Aorta (tissue), 5 donors: ENCODE measurements around the gene PRKN. TPM values are rescaled to one million over a fixed set of nuclear protein-coding genes. Genes with fewer than 3 reads are reported as not detected.

Experiments
- ATAC-seq: fragments of 200-7000 bp; cut with Tn5 transposase; one replicate; pipeline ENCODE4 v1.9.1; 2022; ENCODE audit warnings: moderate library complexity; ENCODE audit not compliant: low FRiP score
- DNase-seq, 2 donors: peaks; one replicate each; pipeline ENCODE4 v3.0.0-alpha.2; 2020
- H3K27ac ChIP-seq, 2 donors: one replicate each; pipeline ENCODE4 v1.5.1; 2013; ENCODE audit warnings: low read length in 2 of 2, mild to moderate bottlenecking in 2 of 2, moderate library complexity in 2 of 2, control low read depth in 1 of 2, inconsistent platforms in 1 of 2, low read depth in 1 of 2
- H3K27me3 ChIP-seq, 2 donors: one replicate each; pipeline ENCODE4 v1.6.1; 2013; ENCODE audit warnings: control low read depth in 1 of 2, low read length in 1 of 2, mild to moderate bottlenecking in 1 of 2, moderate library complexity in 1 of 2; ENCODE audit not compliant: insufficient read depth in 2 of 2, control insufficient read depth in 1 of 2
- H3K36me3 ChIP-seq, 2 donors: one replicate each; pipeline ENCODE4 v1.6.1; 2013; ENCODE audit warnings: control low read depth in 1 of 2, low read length in 1 of 2, mild to moderate bottlenecking in 1 of 2; ENCODE audit not compliant: insufficient read depth in 2 of 2, control insufficient read depth in 1 of 2
- H3K4me1 ChIP-seq, 2 donors: one replicate each; pipeline ENCODE4 v1.6.1; 2013; ENCODE audit warnings: low read length in 2 of 2, control low read depth in 1 of 2, mild to moderate bottlenecking in 1 of 2, moderate library complexity in 1 of 2; ENCODE audit not compliant: insufficient read depth in 2 of 2, control insufficient read depth in 1 of 2
- H3K4me3 ChIP-seq, 2 donors: one replicate each; pipeline ENCODE4 v1.5.1; 2013; ENCODE audit warnings: low read length in 2 of 2, control low read depth in 1 of 2, mild to moderate bottlenecking in 1 of 2
- H3K9me3 ChIP-seq: one replicate; pipeline ENCODE4 v1.6.1; 2013; ENCODE audit warnings: mild to moderate bottlenecking, low read length; ENCODE audit not compliant: control insufficient read depth
- WGBS, 2 donors: extraction: QIAGEN DNeasy Blood & Tissue Kit; methylation state at CpG; one replicate each; pipeline ENCODE4 v1.1.7; 2013; 5-methylcytosine and 5-hydroxymethylcytosine counted together
- intact Hi-C, 2 donors: fragments of 100-400 bp; cut with DNase I; formaldehyde crosslinking; loops; one replicate each; pipeline versions ENCODE4 v1.14.2 to v1.15.0; 2022
- polyA plus RNA-seq, 2 donors: library from polyadenylated mRNA; stranded (reverse); fragments of 200-250 nt; gene quantifications; one replicate each; pipeline ENCODE4 v1.2.3, GENCODE V29; 2013
- total RNA-seq, 2 donors: library from RNA; stranded (reverse); fragmentation: NEBNext Ultra II Directional; extraction: Animal tissue kit (Norgen Biotek cat#: 25700); gene quantifications; one replicate each; pipeline ENCODE4 v1.2.1, GENCODE V29; 2021
- donor health status: healthy with polysubstance abuse.
- donor health status: Bipolar disorder and iron deficiency.
- donor health status: DM: no; HTN: no; CAD: no.
- donor health status: DM: no; HTN: no; CAD: no.
- donor health status: DM: yes; HTN: yes; CAD: no.

The PRKN gene
- total and polyA plus RNA-seq, 4 donors = 1.0 to 17.3 (median 5.7) TPM

DNA sequence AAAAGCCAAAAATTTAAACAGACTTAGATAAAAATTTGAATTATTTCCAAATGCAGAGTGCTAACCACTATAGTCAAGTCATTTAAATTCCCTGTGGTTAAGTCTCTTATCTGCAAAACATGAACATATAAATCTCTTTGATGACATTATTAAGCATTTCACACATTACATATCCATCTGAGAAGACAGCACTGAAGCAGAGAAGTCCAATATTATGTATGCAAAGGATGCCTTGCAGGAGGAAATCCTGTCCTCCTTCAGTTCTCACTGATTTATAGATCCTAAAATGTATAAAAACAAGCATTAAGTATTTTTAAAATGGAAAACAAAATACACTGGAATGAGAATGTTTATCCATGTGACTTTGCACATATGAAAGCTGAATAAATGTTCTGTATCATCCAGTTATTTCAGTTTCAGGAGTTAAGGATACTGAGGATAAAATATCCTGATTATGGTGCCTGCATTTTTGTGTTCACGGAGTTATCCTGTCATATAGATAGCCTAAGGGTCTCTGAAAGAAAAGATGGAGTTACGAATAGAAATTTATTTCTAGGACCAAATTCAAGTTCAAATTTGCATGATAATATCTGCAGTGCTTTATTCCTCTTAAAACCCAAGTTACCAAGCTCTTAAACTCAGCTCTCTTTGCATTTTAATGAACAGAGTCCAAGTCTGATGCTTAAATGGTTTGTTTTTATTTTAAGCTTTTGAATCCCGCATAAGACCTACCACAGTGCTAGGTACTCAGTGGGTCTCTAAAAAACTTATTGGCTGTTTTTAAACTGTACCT lies 145.4 kb downstream of the PRKN start:
- Histone ChIP-seq H3K9me3 (no peaks in the 10 kb centered on the region), H3K27me3 (no peaks in the 10 kb centered on the region), H3K36me3 (no peaks in the 10 kb centered on the region), H3K4me3 (no peak overlapping the region), H3K4me1 (peaks cover 4 to 5% of the 10 kb centered on the region in 2 donors), H3K27ac (no peak overlapping the region)
- intact Hi-C loops = no loop called here
- ATAC-seq (no peak), DNase-seq (no peak)
- 68 to 72% methylated on average over 3 of the region's 3 CpGs for WGBS, 2 donors

DNA sequence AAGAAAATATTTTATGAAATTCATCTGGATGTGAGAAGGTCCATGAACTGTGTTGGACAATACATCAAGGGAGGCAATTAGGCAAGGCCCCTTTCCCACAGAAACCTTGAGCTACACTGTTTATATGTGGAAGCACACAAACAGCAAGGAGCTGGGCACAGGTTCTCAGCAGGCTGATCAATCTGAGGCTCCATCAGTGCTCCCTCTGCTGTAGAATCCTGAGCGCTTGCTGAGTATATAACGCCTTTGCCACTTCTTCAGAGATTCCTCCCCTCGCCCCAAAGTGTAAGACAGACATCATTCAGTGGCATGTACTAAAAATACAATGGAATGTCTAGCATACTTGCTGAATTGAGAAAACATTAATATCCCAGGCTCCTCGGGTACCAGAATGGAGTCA lies 146.9 kb downstream of the PRKN start:
- no peaks in the 10 kb centered on the region for H3K36me3 ChIP-seq
- no peaks in the 10 kb centered on the region for H3K27me3 ChIP-seq
- WGBS, 2 donors = 40 to 44% methylated on average over 4 of the region's 4 CpGs
- ATAC-seq (no peak), DNase-seq (no peak)
- H3K9me3 ChIP-seq = no peaks in the 10 kb centered on the region
- no peak overlapping the region for H3K4me3 ChIP-seq
- peaks cover 4 to 5% of the 10 kb centered on the region in 2 donors for H3K4me1 ChIP-seq
- H3K27ac ChIP-seq = no peak overlapping the region
- intact Hi-C loops = no loop called here

DNA sequence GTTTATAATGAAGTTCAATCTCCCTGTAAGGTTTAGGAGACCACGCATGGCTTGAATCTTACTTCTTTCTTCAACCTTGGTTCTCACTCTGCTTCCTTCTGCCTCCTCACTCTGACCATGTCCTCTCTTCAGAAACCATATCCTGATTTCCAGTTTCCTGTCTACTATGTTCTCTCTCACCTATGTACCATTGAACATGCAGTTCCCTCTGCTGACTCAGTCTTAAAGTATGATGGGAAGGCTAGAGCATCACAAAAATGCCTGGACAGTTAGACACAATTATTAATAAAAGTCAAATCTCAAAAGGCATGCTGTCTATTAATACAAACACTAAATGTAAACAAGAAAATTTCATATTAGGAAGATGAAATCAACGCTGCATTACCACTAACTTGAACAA lies 151.6 kb downstream of the PRKN start:
- no peak overlapping the region for H3K27ac ChIP-seq
- WGBS, 2 donors = 97 to 98% methylated on average over 2 of the region's 2 CpGs
- H3K9me3 ChIP-seq = no peaks in the 10 kb centered on the region
- no peaks in the 10 kb centered on the region for H3K36me3 ChIP-seq
- DNase-seq = no peak
- no peak for ATAC-seq
- peaks cover 4 to 5% of the 10 kb centered on the region in 2 donors for H3K4me1 ChIP-seq
- H3K4me3 ChIP-seq = no peak overlapping the region
- no peaks in the 10 kb centered on the region for H3K27me3 ChIP-seq
- intact Hi-C loops = no loop called here

DNA sequence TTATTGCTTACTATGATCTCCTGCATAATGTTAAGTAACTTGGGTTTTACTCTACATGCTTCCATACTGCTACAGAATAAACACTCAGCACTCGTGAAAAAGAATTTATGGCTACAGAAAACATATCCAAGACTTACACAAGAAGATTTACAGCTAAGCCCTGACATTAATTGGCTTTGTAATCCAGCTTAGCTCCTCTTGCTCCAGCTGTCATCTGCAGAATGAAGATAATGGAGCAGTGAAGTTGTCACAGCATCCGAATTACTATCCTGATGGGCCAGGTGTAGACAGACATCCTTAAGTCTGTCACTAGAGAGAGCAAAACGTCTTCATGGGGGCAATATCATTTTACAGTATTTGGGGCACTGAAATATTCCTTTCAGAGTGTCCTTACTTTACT lies 155.3 kb downstream of the PRKN start:
- ATAC-seq (no peak), DNase-seq (no peak)
- Histone ChIP-seq H3K27me3 (no peaks in the 10 kb centered on the region), H3K9me3 (no peaks in the 10 kb centered on the region), H3K27ac (no peak overlapping the region), H3K4me3 (no peak overlapping the region), H3K36me3 (no peaks in the 10 kb centered on the region), H3K4me1 (no peaks in the 10 kb centered on the region)
- 26 to 35% methylated on average over 3 of the region's 3 CpGs for WGBS, 2 donors
- intact Hi-C loops = no loop called here

DNA sequence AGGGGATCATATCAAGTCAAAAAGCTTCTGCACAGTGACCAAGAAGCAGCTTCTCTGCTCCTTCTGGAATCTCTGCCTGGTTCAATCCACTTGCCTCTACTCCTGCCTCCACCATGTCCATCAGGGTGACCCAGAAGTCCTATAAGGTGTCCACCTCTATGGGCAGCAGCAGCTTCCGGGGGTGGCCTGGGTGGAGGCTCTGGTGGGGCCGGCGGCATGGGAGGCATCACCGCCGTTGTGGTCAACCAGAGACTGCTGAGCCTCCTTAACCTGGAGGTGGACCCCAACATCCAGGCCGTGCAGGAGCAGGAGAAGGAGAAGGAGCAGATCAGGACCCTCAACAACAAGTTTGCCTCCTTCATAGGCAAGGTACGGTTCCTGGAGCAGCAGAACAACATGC lies 159.3 kb downstream of the PRKN start:
- H3K27ac ChIP-seq = no peak overlapping the region
- no peaks in the 10 kb centered on the region for H3K4me1 ChIP-seq
- H3K27me3 ChIP-seq = no peaks in the 10 kb centered on the region
- WGBS, 2 donors = 96 to 97% methylated on average over 7 of the region's 7 CpGs
- H3K9me3 ChIP-seq = no peaks in the 10 kb centered on the region
- ATAC-seq (no peak), DNase-seq (no peak)
- H3K4me3 ChIP-seq = no peak overlapping the region
- intact Hi-C loops = no loop called here
- no peaks in the 10 kb centered on the region for H3K36me3 ChIP-seq

DNA sequence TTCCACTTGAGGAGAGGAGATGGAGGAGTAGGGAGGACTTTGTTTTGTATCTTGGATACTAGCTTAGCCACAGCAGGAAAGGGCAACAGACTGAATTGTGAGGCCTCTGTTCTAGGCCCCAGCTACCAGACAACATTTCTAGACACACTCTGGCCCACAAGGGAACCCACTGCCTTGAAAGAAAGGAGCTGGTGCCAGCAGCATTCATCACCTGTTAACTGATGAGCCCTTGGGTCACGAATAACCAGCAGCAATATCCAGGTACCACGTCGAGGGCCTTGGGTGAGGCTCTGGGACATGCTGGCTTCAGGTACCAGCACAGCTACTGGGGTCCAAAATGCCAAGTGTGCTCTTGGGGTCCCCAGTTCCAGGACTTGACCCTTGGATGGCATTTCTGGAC lies 165.5 kb downstream of the PRKN start:
- H3K36me3 ChIP-seq = no peaks in the 10 kb centered on the region
- WGBS, 2 donors = 92 to 95% methylated on average over 3 of the region's 3 CpGs
- DNase-seq (no peak), ATAC-seq (no peak)
- intact Hi-C loops = no loop called here
- H3K27me3 ChIP-seq = no peaks in the 10 kb centered on the region
- no peak overlapping the region for H3K4me3 ChIP-seq
- no peaks in the 10 kb centered on the region for H3K4me1 ChIP-seq
- no peak overlapping the region for H3K27ac ChIP-seq
- H3K9me3 ChIP-seq = no peaks in the 10 kb centered on the region

DNA sequence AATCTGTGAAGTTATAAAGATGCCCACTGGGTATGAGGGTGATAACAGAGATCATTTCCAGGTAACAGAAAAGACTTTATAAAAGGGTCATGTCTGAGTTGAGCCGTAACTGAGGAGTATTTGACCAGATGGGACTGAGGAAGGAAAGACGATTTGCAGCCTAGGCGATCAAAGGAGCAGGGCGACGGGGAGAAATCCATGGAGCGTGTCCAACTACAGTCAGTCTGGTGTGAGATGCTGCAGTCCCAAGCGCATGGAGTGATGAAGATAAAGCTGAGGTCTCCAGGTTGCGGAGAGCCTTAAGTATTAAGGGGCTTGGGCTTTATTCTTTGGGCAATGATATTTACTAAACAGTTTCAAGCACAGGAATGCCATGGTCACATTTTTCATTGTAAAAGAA lies 166.7 kb downstream of the PRKN start:
- no peaks in the 10 kb centered on the region for H3K27me3 ChIP-seq
- intact Hi-C loops = no loop called here
- H3K9me3 ChIP-seq = no peaks in the 10 kb centered on the region
- DNase-seq = no peak
- no peaks in the 10 kb centered on the region for H3K36me3 ChIP-seq
- no peak overlapping the region for H3K4me3 ChIP-seq
- H3K27ac ChIP-seq = no peak overlapping the region
- H3K4me1 ChIP-seq = no peaks in the 10 kb centered on the region
- no peak for ATAC-seq
- 82 to 88% methylated on average over 8 of the region's 8 CpGs for WGBS, 2 donors

DNA sequence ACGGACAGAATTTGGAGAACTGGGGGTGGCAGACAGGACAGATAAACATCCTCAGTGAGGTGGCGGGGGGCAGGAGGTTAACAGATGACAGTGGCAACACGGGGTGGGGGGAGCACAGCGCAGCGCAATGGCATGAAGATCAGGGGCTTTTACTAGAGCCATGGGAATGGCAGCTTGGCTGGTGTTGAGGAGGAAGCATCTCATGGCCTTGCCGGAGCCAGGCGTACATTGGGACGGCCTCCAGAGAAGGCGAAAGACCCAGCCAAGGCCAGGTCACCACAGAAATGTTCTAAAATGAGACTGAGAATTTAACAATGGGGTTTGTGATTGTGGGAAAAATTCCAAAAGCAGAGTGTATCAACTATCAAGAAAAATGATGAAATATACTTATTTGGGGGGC lies 173.0 kb downstream of the PRKN start:
- H3K9me3 ChIP-seq = no peaks in the 10 kb centered on the region
- DNase-seq (no peak), ATAC-seq (no peak)
- H3K27me3 ChIP-seq = no peaks in the 10 kb centered on the region
- H3K4me3 ChIP-seq = no peak overlapping the region
- H3K27ac ChIP-seq = no peak overlapping the region
- H3K36me3 ChIP-seq = peaks cover 0 to 3% of the 10 kb centered on the region in 2 donors
- no peaks in the 10 kb centered on the region for H3K4me1 ChIP-seq
- intact Hi-C loops = no loop called here
- WGBS, 2 donors = 80 to 86% methylated on average over 9 of the region's 9 CpGs

DNA sequence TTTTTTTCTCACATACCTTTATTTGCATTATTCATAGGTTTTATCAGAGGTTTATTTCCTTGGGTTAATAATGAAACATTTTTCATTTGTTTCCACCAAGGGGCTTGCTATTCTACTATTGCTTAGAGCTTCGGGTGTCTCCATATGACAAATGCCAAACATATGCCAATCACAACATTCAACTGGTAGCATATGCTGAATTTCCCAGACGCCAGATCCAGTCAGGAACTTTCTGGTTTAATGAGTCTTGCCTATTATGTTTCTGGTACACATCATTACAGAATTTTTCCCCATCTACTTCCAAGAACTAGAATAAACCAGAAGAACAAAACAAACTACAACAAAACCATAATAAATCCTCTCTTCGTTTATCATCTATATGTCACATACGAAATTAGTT lies 180.7 kb downstream of the PRKN start:
- Histone ChIP-seq H3K27ac (no peak overlapping the region), H3K9me3 (no peaks in the 10 kb centered on the region), H3K36me3 (no peaks in the 10 kb centered on the region), H3K4me1 (no peaks in the 10 kb centered on the region), H3K27me3 (no peaks in the 10 kb centered on the region), H3K4me3 (no peak overlapping the region)
- DNase-seq (no peak), ATAC-seq (no peak)
- intact Hi-C loops = no loop called here
- WGBS, 2 donors = 33 to 46% methylated on average over 4 of the region's 4 CpGs
